H1 (cell line): ENCODE measurements around the gene RPS27.

Source experiments
- CBX8 ChIP-seq: fragments of 300-800, 300-1000 bp; sonication (generic); IDR thresholded peaks from 2 replicates; pipeline ENCODE4 v1.7.1; 2016; ENCODE audit warnings: low read depth, low read length, borderline replicate concordance
- CTCF ChIP-seq, 3 experiments: IDR thresholded peaks; 1 replicate in 2 of 3; 2 replicates in 1 of 3; pipeline versions ENCODE4 v1.5.1 to v1.6.1; 2011; ENCODE audit warnings: low read length in 3 of 3, mild to moderate bottlenecking in 3 of 3, inconsistent platforms in 2 of 3, low read depth in 1 of 3, moderate library complexity in 1 of 3; ENCODE audit not compliant: insufficient read depth in 1 of 3; ENCODE audit errors: control extremely low read depth in 1 of 3
- EZH2 ChIP-seq: fragments of 200-600 bp; sonication (generic); IDR thresholded peaks from 2 replicates; pipeline ENCODE4 v1.7.1; 2012; ENCODE audit warnings: low read depth, mild to moderate bottlenecking, moderate library complexity, low read length, inconsistent platforms; ENCODE audit not compliant: severe bottlenecking
- JUN ChIP-seq: IDR thresholded peaks from 2 replicates; pipeline ENCODE4 v1.6.1; 2011; ENCODE audit warnings: low read depth, mild to moderate bottlenecking, improper control_type of control experiment, low read length
- KDM1A ChIP-seq: fragments of 200-600, 300-600 bp; sonication (generic); IDR thresholded peaks from 2 replicates; pipeline ENCODE4 v1.7.1; 2016; ENCODE audit warnings: mild to moderate bottlenecking, low read length, borderline replicate concordance
- KDM4A ChIP-seq: IDR thresholded peaks from one replicate; pipeline ENCODE4 v1.7.1; 2012; ENCODE audit warnings: low read depth, mild to moderate bottlenecking, moderate library complexity, low read length, inconsistent platforms; ENCODE audit not compliant: severe bottlenecking
- POLR2A ChIP-seq, 2 experiments: IDR thresholded peaks; 1 replicate in 1 of 2; 2 replicates in 1 of 2; pipeline ENCODE4 v1.6.1; 2011; ENCODE audit warnings: low read depth in 2 of 2, low read length in 2 of 2, mild to moderate bottlenecking in 2 of 2; ENCODE audit errors: control extremely low read depth in 1 of 2
- POLR2AphosphoS5 ChIP-seq: IDR thresholded peaks from 2 replicates; pipeline ENCODE4 v1.6.1; 2011; ENCODE audit warnings: low read depth, low read length
- RAD21 ChIP-seq, 2 experiments: IDR thresholded peaks in 1 of 2; conservative IDR thresholded peaks in 1 of 2; 2 replicates each; pipeline ENCODE4 v1.6.1; 2011; ENCODE audit warnings: low read depth in 2 of 2, low read length in 2 of 2, improper control_type of control experiment in 1 of 2, inconsistent platforms in 1 of 2, mild to moderate bottlenecking in 1 of 2, moderate library complexity in 1 of 2
- SRF ChIP-seq: IDR thresholded peaks from 2 replicates; pipeline ENCODE4 v1.6.1; 2011; ENCODE audit warnings: mild to moderate bottlenecking, low read depth, low read length, moderate library complexity
- TAF1 ChIP-seq: IDR thresholded peaks from 2 replicates; pipeline ENCODE4 v1.6.1; 2011; ENCODE audit warnings: mild to moderate bottlenecking, low read depth, low read length
- TBP ChIP-seq: IDR thresholded peaks from 2 replicates; pipeline ENCODE4 v1.6.1; 2011; ENCODE audit warnings: low read depth, low read length, improper control_type of control experiment
- YY1 ChIP-seq: IDR thresholded peaks from 2 replicates; pipeline ENCODE4 v1.6.1; 2011; ENCODE audit warnings: low read depth, mild to moderate bottlenecking, low read length

DNA sequence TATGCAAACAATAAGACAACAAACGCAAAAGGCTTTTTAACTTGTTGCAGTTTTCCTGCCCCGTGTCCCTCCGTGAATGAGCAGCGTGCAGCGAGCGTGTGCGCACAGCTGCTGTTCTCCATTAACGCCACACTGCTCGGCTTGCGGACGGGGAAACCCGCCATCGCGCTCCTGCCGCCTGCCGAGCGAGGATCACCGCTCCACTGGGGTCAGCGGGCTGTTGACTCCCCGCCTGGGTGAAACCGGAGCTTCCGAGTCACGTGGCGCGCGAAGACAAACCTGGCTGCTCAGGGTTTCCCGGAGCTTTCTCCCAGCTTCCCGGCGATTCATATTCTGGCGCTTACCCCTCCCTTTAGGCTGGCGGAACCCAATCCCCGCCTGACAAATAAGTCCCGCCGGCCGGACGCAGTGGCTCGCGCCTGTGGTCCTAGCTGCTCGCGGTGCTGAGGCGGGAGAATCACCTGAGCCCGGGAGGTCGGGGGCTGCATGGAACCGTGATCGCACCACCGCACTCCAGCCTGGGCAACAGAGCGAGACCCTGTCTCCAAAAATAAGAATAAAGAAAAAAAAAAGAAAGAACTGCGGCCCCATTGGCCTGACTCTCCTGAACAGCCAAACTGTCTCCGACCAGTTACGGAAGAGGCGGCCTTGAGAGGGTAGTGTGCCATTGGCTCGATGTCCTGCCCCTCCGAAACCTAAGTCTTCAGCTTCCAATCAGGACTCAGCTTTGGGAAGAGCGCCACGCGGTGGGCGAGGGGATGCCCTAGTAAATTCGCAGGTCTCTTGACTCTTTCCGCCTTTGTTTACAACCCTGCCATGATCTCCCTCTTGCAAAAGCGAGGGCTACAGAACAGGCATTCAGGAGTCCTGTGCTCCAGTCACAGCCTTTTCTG, 23.2 kb upstream of the RPS27 start, which contains the start of gene CREB3L4:
- TF ChIP-seq TBP (peak; percentile 81), YY1 (peak; percentile 83; the same call in 1 of the 2 replicates), CTCF (IDR thresholded peaks at IDR 0.05; ENCODE audit: control extremely low read depth in 1 of 3, insufficient read depth in 1 of 3, low read depth in 1 of 3, low read length in 3 of 3) (peak in 2 of 3 experiments; percentile 37 to 51; a peak in 2 of 4 replicates), RAD21 (IDR thresholded peaks at IDR 0.05 in 1 of 2, conservative IDR thresholded peaks at IDR 0.05 in 1 of 2; ENCODE audit: low read depth in 2 of 2, low read length in 2 of 2) (peak; percentile 6 to 11; a peak in 1 of 4 replicates), EZH2 (no peak), POLR2A (IDR thresholded peaks at IDR 0.05; ENCODE audit: control extremely low read depth in 1 of 2, low read depth in 2 of 2, low read length in 2 of 2) (peak; percentile 78 to 82), TAF1 (peak; percentile 87), SRF (no peak), KDM4A (peak; percentile 74), POLR2AphosphoS5 (peak; percentile 93), KDM1A (peak; percentile 91), CBX8 (no peak), JUN (no peak)
